Activated naive CD8-positive, alpha-beta T cell treated with anti-CD3 and anti-CD28 coated beads for 36 hours (primary cell): ENCODE measurements around the gene CHRNB1. TPM values are rescaled to one million over a fixed set of nuclear protein-coding genes. Genes with fewer than 3 reads are reported as not detected.
A peak's percentile ranks its signal among the peaks of the same experiment; 100 is the strongest.
"Not testable (repeated sequence)": the region's sequence is repeated elsewhere in the genome, so short reads cannot be mapped to it uniquely, and the experiment has no call there.

Experiments used
- DNase-seq: peaks from one replicate; pipeline ENCODE4 v3.0.0; 2021
- H3K27ac Mint-ChIP-seq: one replicate; pipeline ENCODE4 v1.8.0; 2022; ENCODE audit warnings: mild to moderate bottlenecking, moderate library complexity, mixed read lengths
- H3K27me3 Mint-ChIP-seq: one replicate; pipeline ENCODE4 v1.8.0; 2022; ENCODE audit warnings: mild to moderate bottlenecking, mixed read lengths
- H3K36me3 Mint-ChIP-seq: one replicate; pipeline ENCODE4 v1.8.0; 2021; ENCODE audit warnings: mild to moderate bottlenecking, mixed read lengths
- H3K4me1 Mint-ChIP-seq: one replicate; pipeline ENCODE4 v1.8.0; 2021; ENCODE audit warnings: mixed read lengths
- H3K4me3 Mint-ChIP-seq: one replicate; pipeline ENCODE4 v1.8.0; 2022; ENCODE audit warnings: mild to moderate bottlenecking, moderate library complexity, mixed read lengths
- H3K9me3 Mint-ChIP-seq: one replicate; pipeline ENCODE4 v1.8.0; 2022; ENCODE audit warnings: mixed read lengths
- total RNA-seq, 2 experiments: library from RNA; stranded (reverse); gene quantifications; one replicate each; pipeline ENCODE4 v1.2.3, GENCODE V29; 2021

CHRNB1 gene
- total RNA-seq, 2 experiments from 2014 or later: 10.6 to 11.3 TPM

DNA sequence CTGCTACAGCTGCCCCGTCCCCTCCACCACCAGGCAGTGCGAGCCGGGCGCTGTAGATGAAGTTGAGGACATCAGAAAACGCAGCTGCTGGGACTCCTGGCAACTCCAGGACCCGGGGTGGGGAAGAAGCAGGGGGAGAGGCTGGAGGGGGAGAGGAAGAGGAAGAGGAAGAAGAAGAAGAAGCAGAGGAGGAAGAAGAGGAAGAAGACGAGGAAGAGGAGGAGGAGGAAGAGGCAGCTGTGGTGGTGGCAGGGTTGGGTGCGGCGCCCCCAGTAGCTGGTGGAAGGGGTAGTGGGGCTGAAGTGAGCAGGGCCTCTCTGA lies 21.4 kb downstream of the CHRNB1 start:
- H3K27me3 Mint-ChIP-seq: no peaks in the 10 kb centered on the region
- peak overlapping the region; percentile 42 for H3K27ac Mint-ChIP-seq
- peaks cover 8% of the 10 kb centered on the region for H3K36me3 Mint-ChIP-seq
- H3K9me3 Mint-ChIP-seq: no peaks in the 10 kb centered on the region
- H3K4me3 Mint-ChIP-seq: no peak overlapping the region
- H3K4me1 Mint-ChIP-seq: peaks cover 20% of the 10 kb centered on the region
- no peak for DNase-seq

DNA sequence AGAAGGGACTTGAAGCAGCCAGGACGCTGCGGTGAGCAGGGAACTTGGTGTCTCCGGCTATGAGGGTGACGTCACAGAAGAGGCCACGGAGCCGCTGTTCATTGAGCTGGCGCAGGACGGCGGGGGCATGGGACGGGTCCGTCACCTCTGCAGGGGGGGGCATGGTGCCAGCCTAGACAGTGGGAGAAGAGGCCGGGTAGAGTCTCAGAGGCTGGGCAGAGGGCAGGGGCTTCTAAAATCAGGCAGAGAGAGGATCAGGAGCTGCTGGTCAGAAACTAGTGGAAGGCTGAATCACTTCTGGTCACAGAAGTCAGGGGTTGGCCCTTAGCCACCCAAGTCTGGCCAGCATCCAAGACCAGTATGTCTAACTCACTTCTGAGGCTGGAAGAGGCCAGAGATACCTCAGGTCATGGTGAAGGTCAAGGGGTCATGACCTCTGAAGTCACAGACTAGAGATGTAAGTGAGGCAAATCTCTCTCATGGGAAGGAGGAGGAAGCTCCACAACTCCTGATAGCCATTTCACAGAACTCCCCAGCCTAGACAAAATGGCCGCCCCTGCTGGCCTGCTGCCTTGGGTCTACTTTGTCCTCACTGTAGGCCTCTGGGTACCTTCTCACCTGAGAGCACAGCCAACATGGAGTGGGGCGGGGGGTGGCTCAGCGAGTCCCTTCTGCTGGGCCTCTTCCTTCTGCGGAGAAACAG lies 21.9 kb downstream of the CHRNB1 start:
- DNase-seq: no peak
- H3K9me3 Mint-ChIP-seq: no peaks in the 10 kb centered on the region
- H3K4me3 Mint-ChIP-seq: no peak overlapping the region
- no peaks in the 10 kb centered on the region for H3K27me3 Mint-ChIP-seq
- peaks cover 5% of the 10 kb centered on the region for H3K36me3 Mint-ChIP-seq
- H3K4me1 Mint-ChIP-seq: peaks cover 24% of the 10 kb centered on the region
- peak overlapping the region; percentile 74 for H3K27ac Mint-ChIP-seq

DNA sequence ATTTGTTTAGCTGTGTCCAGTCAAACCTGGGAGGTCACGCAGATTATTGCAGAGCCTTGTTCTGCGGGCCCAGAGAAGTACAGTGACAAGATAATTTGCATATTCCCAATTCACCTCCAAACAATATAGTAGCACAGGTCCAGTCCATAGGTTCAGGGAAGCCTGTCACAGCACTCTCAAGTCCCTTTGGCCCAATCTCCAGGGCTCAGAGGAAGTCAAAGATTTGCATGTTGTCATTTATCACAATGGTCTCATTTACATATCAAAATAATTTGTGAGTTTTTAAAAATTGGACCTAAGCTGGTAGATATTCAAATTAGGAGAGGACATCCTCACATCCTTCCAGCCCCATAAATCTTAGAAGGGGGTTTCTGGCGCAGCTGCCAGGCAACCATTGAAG lies 22.6 kb downstream of the CHRNB1 start:
- Mint-ChIP-seq H3K36me3 (peaks cover 5% of the 10 kb centered on the region), H3K9me3 (no peaks in the 10 kb centered on the region), H3K4me3 (no peak overlapping the region), H3K4me1 (peaks cover 27% of the 10 kb centered on the region), H3K27ac (peak overlapping the region; percentile 74), H3K27me3 (no peaks in the 10 kb centered on the region)
- no peak for DNase-seq

- Mint-ChIP-seq H3K27ac (no peak overlapping the region), H3K4me3 (no peak overlapping the region), H3K9me3 (no peaks in the 10 kb centered on the region), H3K27me3 (no peaks in the 10 kb centered on the region), H3K36me3 (peaks cover 5% of the 10 kb centered on the region), H3K4me1 (peaks cover 30% of the 10 kb centered on the region)
- DNase-seq: no peak
These were observed 23.4 kb downstream of the CHRNB1 start for GRCh38 chr17:7468290-7468689.

DNA sequence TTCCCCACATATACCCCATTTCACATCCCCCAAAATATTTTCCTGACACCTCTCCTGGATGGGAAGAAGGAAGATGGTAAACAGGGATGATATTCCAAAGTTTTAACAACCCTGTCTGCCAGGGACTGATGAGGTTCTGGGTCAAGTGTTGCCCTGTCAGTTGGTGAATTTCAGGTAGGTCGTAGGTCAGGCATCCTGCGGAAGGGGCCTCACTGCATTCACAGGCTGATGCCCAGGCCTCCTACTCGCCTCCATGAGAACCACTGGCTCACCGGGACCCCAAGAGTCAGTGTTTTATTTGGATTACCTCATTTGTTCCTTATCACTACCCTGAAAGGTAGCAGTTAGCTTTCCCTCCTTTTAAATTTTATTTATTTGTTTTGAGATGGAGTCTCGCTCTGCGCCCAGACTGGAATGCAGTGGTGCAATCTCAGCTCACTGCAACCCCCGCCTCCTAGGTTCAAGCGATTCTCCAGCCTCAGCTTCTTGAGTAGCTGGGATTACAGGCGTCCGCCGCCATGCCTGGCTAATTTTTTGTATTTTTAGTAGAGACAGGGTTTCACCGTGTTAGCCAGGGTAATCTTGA lies 24.0 kb downstream of the CHRNB1 start:
- H3K4me1 Mint-ChIP-seq: peaks cover 30% of the 10 kb centered on the region
- H3K27ac Mint-ChIP-seq: no peak overlapping the region
- no peaks in the 10 kb centered on the region for H3K27me3 Mint-ChIP-seq
- H3K36me3 Mint-ChIP-seq: peaks cover 4% of the 10 kb centered on the region
- no peak for DNase-seq
- H3K9me3 Mint-ChIP-seq: no peaks in the 10 kb centered on the region
- no peak overlapping the region for H3K4me3 Mint-ChIP-seq

DNA sequence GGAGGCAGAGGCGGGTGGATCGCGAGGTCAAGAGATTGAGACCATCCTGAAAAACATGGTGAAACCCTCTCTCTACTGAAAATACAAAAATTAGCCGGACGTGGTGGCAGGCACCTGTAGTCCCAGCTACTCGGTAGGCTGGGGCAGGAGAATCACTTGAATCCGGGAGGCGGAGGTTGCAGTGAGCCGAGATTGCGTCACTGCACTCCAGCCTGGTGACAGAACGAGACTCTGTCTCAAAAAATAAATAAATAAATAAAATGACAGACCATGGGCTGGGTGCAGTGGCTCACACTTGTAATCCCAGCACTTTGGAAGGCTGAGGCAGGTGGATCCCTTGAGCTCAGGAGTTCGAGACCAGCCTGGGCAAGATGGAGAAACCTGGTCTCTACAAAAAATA lies 25.0 kb downstream of the CHRNB1 start:
- not testable (repeated sequence) for H3K36me3 Mint-ChIP-seq, H3K27ac Mint-ChIP-seq, H3K9me3 Mint-ChIP-seq, DNase-seq, H3K27me3 Mint-ChIP-seq, H3K4me3 Mint-ChIP-seq
- peaks cover 30% of the 10 kb centered on the region for H3K4me1 Mint-ChIP-seq

DNA sequence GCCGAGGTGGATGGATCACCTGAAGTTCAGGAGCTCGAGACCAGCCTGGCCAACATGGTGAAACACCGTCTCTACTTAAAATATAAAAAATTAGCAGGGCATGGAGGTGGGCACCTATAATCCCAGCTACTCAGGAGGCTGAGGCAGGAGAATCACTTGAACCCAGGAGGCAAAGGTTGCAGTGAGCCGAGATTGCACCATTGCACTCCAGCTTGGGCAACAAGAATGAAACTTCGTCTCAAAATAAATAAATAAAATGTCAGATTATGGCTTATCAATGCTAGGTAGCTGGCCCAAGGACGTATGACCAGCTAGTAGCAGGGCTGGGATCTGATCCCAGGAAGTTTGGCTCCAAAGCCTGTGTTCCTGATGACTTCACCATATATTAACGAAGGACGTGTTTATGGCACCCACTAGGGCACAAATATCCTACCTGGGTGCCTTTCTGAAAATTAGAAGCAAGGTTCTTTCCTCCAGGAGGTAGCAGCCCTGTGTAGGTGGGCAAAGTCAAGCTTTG lies 25.7 kb downstream of the CHRNB1 start:
- peaks cover 30% of the 10 kb centered on the region for H3K4me1 Mint-ChIP-seq
- not testable (repeated sequence) for H3K9me3 Mint-ChIP-seq, H3K27ac Mint-ChIP-seq, H3K4me3 Mint-ChIP-seq, DNase-seq, H3K27me3 Mint-ChIP-seq, H3K36me3 Mint-ChIP-seq

DNA sequence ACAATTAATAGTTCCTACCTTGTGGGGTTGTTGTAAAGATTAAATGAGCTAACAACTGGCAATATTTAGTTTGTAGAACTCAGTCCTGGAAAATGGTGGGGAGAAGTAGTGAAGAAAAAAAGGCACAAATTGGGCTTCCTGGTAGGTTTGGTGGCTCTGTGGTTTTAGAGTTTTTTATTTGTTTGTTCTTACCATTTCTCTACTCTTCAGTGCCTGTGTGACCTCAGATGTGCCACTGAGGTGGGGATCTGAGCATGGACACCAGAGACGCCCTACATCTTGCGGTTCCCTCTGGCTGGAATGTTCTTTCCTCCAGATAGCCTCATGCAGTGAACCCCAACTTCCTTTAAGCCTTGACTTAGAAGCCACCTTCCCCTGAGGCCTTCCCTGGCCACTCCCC lies 26.9 kb downstream of the CHRNB1 start:
- Mint-ChIP-seq H3K36me3 (peaks cover 11% of the 10 kb centered on the region), H3K4me3 (no peak overlapping the region), H3K9me3 (no peaks in the 10 kb centered on the region), H3K27me3 (no peaks in the 10 kb centered on the region), H3K4me1 (peaks cover 38% of the 10 kb centered on the region), H3K27ac (peak overlapping the region; percentile 70)
- no peak for DNase-seq

GRCh38 chr17:7474767-7475166 lies 29.9 kb downstream of the CHRNB1 start:
- Mint-ChIP-seq H3K4me1 (peaks cover 36% of the 10 kb centered on the region), H3K36me3 (peaks cover 15% of the 10 kb centered on the region)
- not testable (repeated sequence) for H3K4me3 Mint-ChIP-seq, H3K27me3 Mint-ChIP-seq, DNase-seq, H3K27ac Mint-ChIP-seq, H3K9me3 Mint-ChIP-seq

GRCh38 chr17:7475764-7476422 lies 31.0 kb downstream of the CHRNB1 start:
- peak overlapping the region; percentile 56 for H3K4me3 Mint-ChIP-seq
- peaks cover 43% of the 10 kb centered on the region for H3K4me1 Mint-ChIP-seq
- H3K9me3 Mint-ChIP-seq: no peaks in the 10 kb centered on the region
- peaks cover 17% of the 10 kb centered on the region for H3K36me3 Mint-ChIP-seq
- no peak for DNase-seq
- no peaks in the 10 kb centered on the region for H3K27me3 Mint-ChIP-seq
- peak overlapping the region; percentile 92 for H3K27ac Mint-ChIP-seq

DNA sequence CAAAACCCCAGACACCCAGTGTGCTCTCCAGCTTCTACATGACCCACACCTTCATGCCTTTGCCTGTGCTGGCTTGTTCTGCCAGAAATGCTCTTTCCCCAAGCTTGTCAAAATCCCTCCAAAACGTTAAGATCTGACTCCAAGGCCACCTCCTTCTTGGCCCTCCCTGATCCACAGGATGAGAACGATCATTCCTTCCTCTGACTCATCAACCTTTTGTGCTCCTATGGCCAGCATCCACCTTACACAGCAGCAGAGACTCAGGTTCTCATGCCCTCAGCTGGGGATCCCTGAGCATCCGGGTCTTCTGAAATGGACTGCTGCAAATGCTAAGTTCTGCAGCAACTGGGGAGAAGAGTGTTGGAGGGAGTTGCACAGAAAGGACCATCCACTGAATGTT lies 31.6 kb downstream of the CHRNB1 start:
- H3K36me3 Mint-ChIP-seq: peaks cover 17% of the 10 kb centered on the region
- peak overlapping the region; percentile 56 for H3K4me3 Mint-ChIP-seq
- H3K27ac Mint-ChIP-seq: peak overlapping the region; percentile 92
- DNase-seq: no peak
- no peaks in the 10 kb centered on the region for H3K9me3 Mint-ChIP-seq
- H3K27me3 Mint-ChIP-seq: no peaks in the 10 kb centered on the region
- H3K4me1 Mint-ChIP-seq: peaks cover 45% of the 10 kb centered on the region

GRCh38 chr17:7476951-7477350 lies 32.1 kb downstream of the CHRNB1 start:
- Mint-ChIP-seq H3K36me3 (peaks cover 17% of the 10 kb centered on the region), H3K27me3 (no peaks in the 10 kb centered on the region), H3K4me1 (peaks cover 45% of the 10 kb centered on the region), H3K9me3 (no peaks in the 10 kb centered on the region), H3K4me3 (peak overlapping the region; percentile 90), H3K27ac (peak overlapping the region; percentile 92)
- DNase-seq: no peak

DNA sequence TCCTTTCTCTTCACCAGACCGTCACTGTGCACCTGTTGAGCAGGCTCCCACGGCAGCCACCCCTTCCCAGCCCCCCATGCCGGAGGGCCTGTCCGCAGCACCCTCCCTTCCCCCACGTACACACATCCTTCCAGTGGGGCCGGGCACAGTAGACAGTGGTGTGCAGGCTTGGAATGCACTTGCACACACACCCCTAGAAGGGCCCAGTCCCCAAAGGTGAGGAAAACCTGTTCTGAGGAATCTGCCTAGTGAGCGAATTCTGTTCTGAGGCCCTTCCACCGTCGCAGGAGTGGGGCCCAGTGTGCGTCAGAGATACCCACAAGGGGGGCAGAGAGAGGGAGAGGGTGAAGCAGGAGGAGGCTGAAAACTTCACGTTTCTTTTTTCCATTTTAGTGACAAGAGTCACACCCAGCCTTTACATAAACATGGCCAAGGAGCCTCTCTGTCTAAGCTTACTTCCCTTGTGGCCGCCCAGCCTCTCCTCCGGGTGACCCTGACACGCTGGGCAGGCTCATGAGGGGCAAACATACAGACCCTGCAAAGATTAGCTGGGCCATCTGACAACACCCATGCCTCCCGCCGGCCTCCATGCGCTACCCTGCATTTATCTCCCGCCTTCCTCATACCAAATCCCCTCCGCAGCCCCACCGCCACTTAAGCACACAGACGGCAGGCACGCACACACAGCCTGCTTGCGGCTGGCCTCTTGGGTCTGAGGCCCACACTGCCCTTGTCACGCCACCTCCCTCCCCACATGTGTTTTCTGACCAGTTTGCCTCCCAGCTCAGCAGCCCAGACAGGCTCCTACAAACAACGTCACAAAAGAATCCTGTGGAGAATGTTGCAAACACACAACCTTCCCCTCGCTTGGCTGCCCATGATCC lies 32.8 kb downstream of the CHRNB1 start:
- peak; percentile 53 for DNase-seq
- H3K36me3 Mint-ChIP-seq: peaks cover 17% of the 10 kb centered on the region
- H3K27ac Mint-ChIP-seq: peak overlapping the region; percentile 92
- peak overlapping the region; percentile 90 for H3K4me3 Mint-ChIP-seq
- no peaks in the 10 kb centered on the region for H3K27me3 Mint-ChIP-seq
- H3K4me1 Mint-ChIP-seq: peaks cover 48% of the 10 kb centered on the region
- no peaks in the 10 kb centered on the region for H3K9me3 Mint-ChIP-seq

DNA sequence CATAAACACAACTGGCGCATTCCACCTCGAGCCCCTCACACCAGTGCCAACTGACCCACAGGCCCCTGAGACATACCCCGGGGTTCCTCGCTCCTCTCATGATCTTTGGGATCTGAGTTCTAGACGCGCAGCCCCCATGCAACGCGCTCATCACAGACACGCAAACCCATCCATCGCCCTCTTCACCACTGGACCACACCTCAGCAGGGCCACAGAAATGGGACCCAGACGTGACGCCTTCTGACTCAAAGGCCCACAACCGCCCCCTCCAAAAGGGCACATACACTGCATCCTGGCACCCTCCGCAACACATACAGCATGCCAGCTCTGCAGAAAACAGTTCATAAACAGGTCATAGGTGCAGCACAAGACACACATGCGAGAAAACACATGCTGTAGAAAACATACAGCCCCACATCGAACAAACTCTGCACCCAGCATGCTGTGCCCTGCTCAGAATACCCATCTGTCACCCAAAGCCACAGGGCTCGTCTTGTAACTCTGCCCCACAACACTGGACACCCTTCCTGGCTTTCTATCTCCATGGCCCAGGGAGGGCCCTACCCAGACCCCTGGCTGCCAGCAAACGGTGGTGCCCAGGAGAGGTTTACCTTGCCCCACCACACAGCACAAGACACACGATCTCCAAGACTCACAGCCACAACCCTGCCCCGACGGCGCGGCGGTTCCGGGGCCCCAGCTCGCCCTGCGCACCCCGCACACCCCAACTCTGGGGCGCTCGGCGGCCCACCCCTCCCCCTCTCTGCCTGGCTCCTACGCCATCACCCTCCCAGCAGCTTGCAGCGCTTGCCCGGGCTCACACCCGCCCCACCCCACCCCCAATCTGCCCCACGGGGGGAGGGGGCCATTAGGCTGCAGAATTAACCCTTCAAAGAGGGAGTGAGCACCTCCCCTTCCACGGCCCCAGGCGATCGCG lies 33.7 kb downstream of the CHRNB1 start:
- peaks cover 51% of the 10 kb centered on the region for H3K4me1 Mint-ChIP-seq
- no peaks in the 10 kb centered on the region for H3K9me3 Mint-ChIP-seq
- peak; percentile 70 for DNase-seq
- peak overlapping the region; percentile 90 for H3K4me3 Mint-ChIP-seq
- H3K36me3 Mint-ChIP-seq: peaks cover 17% of the 10 kb centered on the region
- H3K27me3 Mint-ChIP-seq: no peaks in the 10 kb centered on the region
- H3K27ac Mint-ChIP-seq: peak overlapping the region; percentile 92
